ENCODE results near the gene ZNF24. TPM values are rescaled to one million over a fixed set of nuclear protein-coding genes. Genes with fewer than 3 reads are reported as not detected.

ZNF24 gene
- total RNA-seq, 2 donors from 2014 or later = 27.5 to 33.9 TPM

DNA sequence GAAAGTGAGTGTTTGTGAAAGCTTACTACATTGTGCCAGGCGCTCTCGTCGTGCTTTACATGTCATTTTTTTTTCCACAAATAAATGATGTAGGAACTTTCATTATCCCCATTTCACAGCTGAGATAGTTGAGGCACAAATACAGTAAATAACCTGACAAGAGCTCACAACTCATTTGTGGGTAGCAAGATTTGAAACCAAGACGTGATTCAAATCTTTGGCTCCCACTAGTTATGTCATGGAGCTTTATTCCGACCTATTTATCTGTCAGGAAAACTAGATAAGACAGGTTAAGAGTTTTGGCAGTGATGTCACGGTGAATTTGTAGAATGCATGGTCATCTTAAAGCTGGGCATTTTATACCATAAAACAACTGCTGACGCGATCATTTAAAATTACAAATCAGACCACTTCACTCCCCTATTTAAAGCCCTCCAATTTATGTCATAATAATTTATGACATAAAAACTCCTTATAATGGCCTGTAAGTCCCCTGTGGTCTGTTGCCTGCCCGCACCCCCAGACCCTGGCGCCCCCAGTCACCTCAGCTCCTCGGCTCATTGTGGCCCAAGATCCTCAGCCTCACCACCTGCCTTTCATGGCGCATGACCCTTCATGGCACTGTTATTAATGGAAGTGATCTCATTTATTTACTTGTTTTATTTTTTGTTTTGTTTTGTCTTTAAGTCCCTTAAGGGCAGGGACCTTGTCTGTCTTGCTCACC lies 678 bp upstream of the ZNF24 start:
- no peaks in the 10 kb centered on the region for H3K27me3 ChIP-seq
- H3K4me3 ChIP-seq = peak overlapping the region; percentile 86 to 87
- TF ChIP-seq, protein P1, sequence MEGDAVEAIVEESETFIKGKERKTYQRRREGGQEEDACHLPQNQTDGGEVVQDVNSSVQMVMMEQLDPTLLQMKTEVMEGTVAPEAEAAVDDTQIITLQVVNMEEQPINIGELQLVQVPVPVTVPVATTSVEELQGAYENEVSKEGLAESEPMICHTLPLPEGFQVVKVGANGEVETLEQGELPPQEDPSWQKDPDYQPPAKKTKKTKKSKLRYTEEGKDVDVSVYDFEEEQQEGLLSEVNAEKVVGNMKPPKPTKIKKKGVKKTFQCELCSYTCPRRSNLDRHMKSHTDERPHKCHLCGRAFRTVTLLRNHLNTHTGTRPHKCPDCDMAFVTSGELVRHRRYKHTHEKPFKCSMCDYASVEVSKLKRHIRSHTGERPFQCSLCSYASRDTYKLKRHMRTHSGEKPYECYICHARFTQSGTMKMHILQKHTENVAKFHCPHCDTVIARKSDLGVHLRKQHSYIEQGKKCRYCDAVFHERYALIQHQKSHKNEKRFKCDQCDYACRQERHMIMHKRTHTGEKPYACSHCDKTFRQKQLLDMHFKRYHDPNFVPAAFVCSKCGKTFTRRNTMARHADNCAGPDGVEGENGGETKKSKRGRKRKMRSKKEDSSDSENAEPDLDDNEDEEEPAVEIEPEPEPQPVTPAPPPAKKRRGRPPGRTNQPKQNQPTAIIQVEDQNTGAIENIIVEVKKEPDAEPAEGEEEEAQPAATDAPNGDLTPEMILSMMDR (IDR thresholded peaks at IDR 0.05) = no peak
- H3K27ac ChIP-seq = peak overlapping the region; percentile 99
- H3K36me3 ChIP-seq = peaks cover 7% of the 10 kb centered on the region
- peaks cover 0 to 36% of the 10 kb centered on the region in 2 donors for H3K4me1 ChIP-seq
- no peaks in the 10 kb centered on the region for H3K9me3 ChIP-seq
- DNase-seq (ENCODE audit: low spot score) = no peak

DNA sequence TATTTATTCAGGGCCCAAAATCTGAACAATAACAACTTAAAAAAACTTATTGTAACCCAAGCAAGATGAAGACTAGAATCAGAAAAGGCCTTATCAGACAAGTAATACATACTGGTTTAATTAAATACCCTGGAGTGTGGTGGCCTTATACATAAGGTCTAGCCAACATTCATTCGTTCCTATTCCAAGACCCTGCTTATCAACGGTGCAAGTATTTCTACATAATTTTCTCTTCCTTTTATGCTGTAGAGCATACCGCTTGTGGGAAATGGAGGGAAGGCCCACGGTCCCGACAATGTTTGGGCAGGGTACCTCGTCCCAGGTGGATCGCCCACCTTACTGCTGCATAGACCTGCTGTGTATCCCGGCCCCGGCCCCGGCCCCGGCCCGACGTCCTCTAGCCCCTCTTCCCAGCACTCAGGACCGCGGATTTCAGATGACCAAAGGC lies 708 bp downstream of the ZNF24 start:
- H3K4me3 ChIP-seq = peak overlapping the region; percentile 86 to 87
- no peaks in the 10 kb centered on the region for H3K27me3 ChIP-seq
- H3K36me3 ChIP-seq = peaks cover 21% of the 10 kb centered on the region
- DNase-seq (ENCODE audit: low spot score) = no peak
- TF ChIP-seq, protein P1 (IDR thresholded peaks at IDR 0.05) = no peak
- peaks cover 0 to 36% of the 10 kb centered on the region in 2 donors for H3K4me1 ChIP-seq
- H3K27ac ChIP-seq = peak overlapping the region; percentile 99
- no peaks in the 10 kb centered on the region for H3K9me3 ChIP-seq

DNA sequence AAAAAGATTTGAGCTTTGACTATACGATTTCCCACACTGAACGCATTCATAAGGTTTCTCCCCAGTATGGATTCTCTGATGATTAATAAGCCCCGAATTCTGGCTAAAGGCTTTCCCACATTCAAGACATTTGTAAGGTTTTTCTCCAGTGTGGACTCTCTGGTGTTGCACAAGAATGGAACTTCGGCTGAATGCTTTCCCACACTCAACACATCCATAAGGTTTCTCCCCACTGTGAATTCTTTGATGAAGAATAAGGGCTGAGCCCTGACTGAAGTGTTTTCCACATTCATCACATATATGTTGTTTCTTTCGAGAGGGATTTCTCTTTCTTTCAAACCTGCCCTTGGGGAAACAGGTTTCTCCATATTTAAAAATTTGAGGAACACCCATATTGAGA lies 6.9 kb downstream of the ZNF24 start:
- no peaks in the 10 kb centered on the region for H3K27me3 ChIP-seq
- H3K9me3 ChIP-seq = no peaks in the 10 kb centered on the region
- TF ChIP-seq, protein P1 (IDR thresholded peaks at IDR 0.05) = no peak
- peaks cover 80% of the 10 kb centered on the region for H3K36me3 ChIP-seq
- H3K4me3 ChIP-seq = no peak overlapping the region
- H3K27ac ChIP-seq = no peak overlapping the region
- peaks cover 0 to 29% of the 10 kb centered on the region in 2 donors for H3K4me1 ChIP-seq
- DNase-seq (ENCODE audit: low spot score) = no peak

DNA sequence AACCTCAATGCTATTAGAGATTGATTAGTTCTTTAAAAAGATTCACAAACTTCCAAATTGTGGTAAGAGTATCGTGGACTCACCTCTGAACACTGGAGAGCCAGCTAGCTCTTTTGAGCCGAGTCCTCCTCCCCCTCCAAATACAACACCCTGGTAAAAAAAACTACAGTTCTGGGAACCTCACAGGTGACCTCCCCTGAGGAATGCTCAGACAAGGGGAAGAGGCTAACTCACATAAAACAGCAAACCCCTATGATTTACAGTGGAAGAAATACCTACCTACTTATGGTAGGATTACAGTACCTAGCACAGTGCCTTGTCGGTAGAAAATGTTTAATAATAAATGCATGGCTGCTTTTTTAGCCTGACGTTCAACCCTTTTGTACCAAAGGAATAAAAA lies 8.4 kb downstream of the ZNF24 start:
- TF ChIP-seq, protein P1 (IDR thresholded peaks at IDR 0.05) = no peak
- no peak overlapping the region for H3K4me3 ChIP-seq
- DNase-seq (ENCODE audit: low spot score) = no peak
- H3K36me3 ChIP-seq = peaks cover 88% of the 10 kb centered on the region
- H3K27ac ChIP-seq = no peak overlapping the region
- no peaks in the 10 kb centered on the region for H3K9me3 ChIP-seq
- no peaks in the 10 kb centered on the region for H3K27me3 ChIP-seq
- H3K4me1 ChIP-seq = peaks cover 0 to 18% of the 10 kb centered on the region in 2 donors

DNA sequence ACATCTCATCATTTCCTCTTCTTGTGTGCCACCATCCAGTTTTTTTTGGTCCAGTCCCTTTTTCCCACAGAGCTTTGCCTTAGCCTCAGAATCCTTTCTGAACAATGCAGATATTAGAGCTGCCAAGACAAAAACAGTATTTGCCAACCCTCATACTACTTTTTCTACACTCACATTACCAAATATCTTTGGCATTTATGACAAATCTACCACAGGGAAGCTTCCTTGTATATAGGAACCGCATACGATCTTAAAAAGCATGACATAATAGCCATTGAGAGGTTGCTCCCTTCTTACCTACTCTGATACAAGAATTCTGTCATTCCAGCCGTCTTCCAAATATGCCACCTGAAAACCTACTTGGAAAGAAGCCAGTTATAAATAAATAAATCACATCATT lies 9.4 kb downstream of the ZNF24 start:
- no peak overlapping the region for H3K27ac ChIP-seq
- H3K4me1 ChIP-seq = peaks cover 0 to 15% of the 10 kb centered on the region in 2 donors
- no peaks in the 10 kb centered on the region for H3K9me3 ChIP-seq
- H3K4me3 ChIP-seq = no peak overlapping the region
- no peaks in the 10 kb centered on the region for H3K27me3 ChIP-seq
- TF ChIP-seq, protein P1 (IDR thresholded peaks at IDR 0.05) = no peak
- DNase-seq (ENCODE audit: low spot score) = no peak
- H3K36me3 ChIP-seq = peaks cover 80% of the 10 kb centered on the region

All from right atrium auricular region (tissue), 2 donors.